NCI-H1694 (cell line): ENCODE results near the gene CES2.

Source experiments
- DNase-seq: peaks from one replicate; lab custom pipeline; 2025; lab: John Stamatoyannopoulos, UW

Gene CES2

DNA sequence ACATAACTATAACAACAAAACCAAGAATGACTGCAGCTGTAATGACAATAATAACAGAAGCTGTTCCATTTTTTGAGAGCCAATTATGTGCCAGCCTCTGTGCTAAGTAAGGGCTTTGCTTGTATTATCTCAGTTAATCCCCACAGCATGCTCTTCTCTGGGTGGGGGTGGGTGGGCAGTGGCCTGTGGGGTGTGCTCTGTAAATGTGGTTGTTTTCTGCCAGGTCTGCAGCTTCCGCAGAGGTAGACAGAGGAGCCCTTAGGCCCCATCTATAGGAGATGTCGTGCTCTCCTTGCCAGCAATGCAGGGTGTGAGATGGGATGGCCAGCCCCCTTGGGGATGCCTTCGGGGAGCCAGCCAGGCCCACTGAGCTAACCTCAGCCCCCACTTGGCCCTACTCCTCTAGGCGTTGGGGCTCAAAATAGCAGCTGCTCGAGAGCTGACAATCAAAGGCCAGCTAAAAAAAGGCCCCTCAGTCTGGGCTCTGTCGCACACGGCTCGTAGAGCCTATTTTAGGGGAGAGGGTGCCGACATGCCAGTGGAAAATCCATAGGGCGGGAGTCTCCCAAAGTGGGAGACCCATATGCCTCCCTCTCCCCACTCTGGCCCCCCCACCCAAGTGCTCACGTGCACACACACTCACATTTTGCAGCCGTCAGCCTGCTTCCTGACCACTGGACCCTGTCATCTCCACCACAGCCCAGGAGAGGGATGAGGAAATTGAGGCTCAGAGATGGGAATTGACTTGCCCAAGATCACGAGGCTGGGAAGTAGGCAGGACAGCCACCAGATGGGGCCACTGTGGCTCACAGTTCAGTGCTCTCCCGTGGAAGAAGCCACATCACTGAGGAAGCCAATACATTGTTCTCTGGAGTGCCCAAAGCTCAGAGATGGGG, 32.4 kb upstream of the CES2 start:
- DNase-seq = no peak

DNA sequence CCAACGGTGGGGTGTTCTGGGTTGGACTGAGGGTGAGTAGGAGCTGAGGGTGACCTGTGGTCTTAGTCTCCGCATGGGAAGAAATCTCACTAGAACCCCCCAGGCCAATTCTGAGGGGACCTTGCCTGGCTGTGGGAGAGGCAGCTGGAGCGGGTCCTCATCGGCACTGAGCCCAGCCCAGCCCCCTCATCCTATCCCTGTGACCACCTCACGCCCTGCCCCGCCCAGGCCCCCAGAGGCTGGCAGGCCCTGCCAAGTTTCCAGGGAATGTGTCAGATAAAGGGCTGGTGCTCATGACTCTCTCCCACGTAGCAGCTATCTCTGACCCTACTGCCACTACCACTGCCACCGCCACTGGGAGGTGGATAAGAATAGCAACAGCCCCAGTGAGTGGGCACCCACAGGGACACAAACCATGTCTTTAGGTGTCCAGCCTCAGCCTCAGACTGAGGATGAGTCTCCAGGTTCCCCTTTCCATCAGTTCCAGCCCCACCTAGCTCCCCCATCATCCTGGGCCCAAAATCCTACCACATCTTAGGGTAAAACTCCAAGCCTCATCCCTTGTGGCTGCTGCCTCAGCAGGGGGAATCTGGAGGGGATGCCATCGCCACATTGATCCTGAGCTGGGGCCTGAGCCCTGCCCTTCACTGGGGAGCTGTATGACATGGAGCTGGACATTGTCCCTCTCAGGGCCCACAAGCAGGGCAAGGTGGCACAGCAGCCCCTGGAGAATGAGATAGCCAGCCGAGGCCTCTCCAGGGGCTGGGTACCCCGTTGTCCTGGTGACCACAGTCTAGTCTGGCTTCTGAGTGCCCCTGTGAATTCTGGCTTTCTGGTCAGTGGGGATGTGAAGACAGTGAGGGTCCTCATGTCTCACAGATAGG, 31.5 kb upstream of the CES2 start:
- DNase-seq = no peak

DNA sequence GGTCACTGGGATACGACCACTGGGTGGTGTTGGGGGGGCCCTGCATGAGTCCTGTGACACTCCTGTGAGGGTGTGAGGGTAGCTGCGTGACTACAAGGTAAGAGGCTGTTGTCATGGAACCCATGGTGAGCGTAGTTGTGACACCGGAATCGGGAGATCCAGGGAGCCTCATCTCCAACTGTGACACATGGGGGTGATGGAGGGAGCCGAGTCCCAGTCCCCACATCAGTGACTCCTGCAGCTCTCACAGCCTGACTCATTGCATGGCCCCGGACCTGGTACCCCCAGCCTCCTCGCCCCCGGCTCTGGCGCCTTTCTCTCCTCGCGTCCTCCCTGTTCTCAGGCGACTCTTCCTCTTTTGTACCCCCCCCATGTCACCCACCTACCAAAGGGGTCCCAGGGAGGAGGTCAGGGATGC, 30.9 kb upstream of the CES2 start:
- no peak for DNase-seq

DNA sequence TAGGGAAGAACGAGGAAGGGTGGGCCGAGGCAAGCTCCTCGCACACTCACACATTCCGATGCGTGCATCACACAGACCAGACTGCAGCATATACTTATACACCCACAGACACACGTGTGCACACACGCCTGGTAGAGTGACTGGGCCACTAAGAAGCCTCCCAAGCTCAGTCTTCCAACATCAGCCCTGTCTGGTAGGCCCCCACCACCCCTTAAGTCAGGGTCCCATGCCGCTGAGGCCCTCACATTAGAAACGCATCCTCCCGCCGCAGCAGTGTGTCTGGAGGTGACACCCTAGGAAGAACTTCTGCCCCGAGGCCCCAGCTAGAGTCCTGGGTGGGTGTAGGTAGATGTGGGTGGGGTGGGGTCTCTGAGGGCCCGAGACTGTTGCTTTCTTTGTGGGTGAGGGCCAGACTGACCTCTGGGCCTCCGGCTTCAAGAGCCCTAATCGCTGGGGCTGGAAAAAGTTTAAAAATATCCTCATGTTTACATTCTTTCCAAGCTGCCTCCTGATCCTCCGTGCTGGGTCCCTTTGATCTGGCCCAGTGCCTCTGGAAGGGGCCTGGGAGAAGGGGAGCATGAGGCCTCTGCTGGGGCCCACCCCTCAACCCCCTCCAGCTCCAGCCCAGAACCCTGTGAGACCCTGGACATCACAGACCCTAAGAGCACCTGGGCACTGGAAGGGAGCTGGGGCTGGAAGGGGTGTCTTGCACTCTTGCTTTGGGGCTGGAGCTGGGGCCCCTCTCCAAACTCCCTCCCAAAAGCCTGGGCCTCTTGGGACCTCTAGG, 30.3 kb upstream of the CES2 start:
- DNase-seq = no peak

DNA sequence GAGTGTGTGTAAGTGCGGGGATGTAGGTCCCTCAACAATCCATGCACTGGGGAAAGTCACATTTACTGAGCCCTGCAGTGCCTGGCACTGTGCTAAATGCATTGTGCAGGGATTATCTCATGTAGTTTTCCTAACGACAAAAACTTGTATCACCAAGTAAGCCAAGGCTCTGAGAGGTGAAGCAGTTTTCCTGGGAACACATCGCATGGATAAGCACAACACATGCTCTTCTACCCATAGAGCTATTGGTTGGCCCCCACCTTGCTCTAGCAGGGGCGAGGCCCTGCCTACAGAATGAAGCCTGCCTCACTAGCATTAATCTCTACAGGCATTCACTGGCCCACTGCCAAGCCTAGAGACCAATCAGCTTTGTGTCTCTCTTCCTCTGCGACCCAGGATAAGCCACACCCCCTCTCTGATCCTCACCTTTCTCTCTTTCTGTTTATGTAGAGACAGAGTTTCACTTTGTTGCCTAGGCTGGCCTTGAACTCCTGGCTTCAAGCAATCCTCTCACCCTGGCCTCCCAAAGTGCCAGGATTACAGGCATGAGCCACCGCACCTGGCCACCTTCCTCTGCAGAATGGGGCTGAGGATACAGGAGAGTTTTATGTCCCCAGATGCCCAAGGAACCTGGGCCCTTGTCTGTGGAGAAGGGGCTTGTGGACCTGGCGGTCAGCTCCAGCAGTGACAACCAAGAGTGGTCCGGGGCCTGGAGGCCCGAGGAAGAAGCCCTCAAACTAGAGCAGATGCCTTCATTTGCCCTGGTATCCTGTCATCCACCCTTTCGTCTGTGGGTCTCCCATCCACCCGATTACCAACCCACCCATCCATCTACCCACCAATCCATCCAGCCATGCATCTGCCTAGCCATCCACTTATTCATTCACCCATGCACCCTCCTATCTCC, 29.4 kb upstream of the CES2 start:
- no peak for DNase-seq

DNA sequence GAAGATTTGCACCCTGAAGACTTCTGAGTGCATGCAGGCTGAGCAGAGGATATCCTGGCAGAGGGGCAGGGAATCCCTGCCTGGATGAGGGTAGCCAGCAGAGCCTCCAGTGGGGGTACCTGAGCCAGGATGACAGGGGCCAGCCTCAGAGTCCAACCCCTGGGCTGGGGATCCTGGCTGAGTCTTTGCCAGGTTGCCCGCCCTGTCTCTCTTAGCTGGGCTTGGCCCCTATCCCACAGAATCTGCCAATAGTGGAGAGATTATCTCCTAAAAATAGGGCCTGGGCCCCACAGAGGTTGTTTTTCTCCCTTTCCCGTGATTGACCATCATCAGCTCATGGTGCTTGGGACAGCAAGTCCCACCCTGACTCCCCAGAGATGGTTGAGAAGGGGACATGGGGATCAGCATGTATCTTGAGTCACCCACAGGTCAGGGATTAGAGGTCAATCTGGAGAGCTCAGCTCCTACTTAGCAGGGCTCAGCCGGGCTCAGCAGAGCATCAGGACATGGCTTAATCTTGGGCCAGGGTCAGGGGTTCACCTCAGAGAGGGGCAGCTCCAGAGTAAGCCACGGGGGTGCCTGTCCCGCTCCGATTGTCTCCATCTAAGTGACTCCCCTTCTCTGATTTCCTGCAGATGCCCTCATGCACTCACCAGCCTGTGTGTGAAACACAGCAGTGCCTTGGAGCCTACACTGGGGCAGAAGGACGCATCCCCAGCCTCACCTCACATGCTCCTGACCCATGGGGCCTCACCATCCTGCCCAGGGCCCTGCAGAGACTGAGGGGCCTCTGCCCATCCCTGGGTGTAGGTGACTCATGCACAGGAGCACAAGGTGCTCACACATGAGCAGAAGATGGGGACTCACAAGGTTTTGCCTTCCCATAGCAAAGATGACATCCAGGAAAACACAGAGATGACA, 28.1 kb upstream of the CES2 start:
- no peak for DNase-seq

DNA sequence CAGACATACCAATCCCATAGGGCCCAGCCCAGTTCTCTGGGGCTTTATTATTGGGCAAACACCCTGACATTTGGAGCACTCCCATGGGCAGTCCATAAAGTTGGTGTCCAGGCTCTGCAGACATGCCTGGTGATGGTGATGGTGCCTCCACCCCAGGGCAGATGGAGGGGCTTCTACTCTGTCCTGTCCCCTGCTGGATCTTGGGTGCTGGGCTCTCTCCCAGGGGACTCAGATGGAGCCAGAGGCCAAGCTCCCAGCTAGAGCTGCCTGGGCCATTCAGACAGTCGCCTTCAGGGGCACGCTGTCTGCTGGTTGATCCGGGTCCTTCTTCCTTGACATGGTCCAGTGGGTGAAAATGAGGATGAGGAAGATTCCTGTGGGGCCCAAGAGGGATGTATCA, 27.2 kb upstream of the CES2 start:
- no peak for DNase-seq

DNA sequence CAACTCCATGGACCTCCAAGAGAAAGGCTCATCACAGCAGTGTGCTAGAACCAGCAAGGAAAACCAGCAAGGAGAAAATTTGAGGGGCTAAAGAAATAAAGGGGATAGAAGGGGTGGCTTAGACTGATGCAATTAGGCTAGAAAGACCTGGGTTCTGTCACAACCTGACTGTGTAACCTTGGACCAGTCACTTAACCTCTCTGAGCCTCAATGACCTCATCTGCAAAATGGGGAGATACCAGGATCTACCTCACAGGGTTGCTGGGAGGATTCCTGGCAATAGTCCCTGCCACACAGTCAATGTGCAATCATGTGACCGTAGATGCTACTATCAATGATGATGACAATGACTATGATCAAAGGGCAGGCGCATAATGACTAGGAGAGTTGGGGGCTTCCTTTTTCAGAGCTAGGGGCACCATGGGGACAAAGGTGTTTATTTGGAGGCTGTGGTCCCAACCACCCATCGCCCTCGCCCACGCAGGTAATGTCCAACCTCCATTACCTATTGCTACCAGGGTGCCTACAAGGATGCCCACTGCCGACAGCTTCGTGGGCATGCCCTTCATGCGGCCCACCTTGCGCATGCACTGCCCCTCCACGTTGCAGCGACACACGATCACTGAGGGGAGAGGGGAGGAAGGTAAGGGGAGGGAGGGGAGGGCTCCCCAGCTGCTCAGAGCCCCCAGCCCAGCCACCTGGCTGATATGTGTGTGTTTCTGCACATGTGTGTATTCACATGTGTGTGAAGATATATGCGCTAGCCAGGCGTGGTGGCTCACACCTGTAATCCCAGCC, 26.4 kb upstream of the CES2 start:
- DNase-seq = no peak

DNA sequence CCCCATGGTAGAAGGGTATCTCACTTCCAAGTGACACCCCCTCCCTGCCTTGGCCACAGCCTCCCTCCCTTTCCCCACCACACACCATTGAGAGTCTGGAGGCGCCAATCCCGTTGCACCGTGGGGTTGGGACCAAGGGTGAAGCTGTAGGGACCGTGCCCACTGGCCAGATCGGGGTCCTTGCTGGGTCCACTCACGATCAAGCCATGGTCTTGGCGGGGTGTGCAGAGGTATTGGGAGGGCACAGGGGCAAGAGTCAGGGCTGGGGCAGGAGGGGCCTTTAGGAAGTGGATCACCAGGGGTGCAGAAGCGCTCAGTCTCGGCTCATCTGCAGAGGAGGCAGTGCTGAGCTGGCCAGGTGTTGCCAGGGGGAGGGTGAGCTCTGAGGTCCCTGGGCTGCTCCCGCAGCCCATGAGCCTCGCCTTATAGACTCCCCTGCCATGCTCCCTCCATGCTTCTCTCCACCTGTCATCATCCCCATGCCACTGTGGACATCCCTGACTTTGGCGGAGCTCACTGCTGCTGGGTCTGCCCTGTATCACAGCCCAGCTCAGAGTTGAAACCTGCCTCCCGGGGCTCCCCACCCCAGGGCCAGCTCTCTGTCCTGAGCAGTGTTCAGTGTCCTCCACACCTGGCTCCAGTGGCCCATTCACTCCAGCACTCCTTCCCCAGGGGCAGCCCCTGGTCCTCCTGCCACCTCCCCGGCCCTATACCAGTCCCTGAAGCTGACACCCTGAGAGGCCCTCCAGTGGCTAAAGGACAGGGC, 25.0 kb upstream of the CES2 start:
- DNase-seq = no peak

DNA sequence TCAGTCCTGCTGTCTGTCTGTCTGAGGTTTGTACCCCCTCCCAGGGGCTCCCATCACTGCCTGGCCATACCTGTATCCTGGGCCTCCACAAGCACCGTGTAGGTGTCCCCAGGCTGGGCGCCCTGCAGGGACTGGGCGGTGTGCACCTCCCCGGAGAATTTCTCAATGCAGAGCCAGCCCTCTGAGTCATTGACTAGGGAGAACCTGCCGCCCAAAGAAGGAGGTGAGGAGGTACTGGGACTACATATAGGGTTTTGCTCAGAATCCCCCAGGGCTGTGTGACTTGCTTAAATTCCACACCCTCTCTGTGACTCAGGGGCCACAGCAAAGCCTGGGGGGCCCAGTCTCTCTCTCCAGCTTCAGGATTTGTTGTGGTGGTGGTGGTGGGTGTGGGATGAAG, 24.2 kb upstream of the CES2 start:
- DNase-seq = no peak

DNA sequence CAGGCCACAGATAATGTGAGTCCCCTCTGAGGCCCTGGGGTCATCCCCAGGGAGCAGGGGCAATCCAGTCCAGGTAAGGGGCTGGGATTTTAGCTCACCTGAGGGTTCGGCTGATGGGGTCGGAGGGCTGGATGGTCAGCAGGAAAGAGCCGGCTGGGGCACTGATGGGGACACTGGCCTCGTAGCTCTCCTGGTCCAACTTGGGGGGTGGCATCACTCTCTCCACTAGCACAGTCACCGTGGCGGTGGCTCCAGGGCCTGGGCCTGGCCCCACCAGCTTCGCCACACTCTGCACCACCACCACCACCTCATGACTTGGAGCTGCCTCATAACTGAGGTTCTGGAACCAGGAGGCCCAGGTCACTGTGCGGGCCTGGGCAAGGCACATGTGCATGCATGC, 23.5 kb upstream of the CES2 start:
- no peak for DNase-seq

DNA sequence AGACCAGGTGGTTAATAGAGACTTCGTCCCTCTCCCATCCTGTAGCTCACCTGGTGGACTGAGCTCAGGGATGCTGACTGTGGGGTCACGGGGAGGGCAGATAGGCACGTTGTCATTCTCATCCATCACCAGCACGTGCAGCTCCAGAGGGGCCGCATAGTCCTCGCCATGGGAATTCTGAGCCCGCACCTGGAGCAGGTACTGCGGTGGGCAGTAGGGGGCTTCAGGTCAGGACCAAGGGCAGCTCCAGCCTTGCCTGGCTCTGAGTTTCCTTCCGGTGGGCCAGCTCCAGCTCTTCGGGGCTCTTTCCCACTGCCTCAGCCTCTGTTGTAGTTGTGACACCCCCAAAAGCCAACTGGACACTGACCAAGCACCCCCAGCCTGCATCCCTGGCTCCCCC, 22.2 kb upstream of the CES2 start:
- DNase-seq = no peak

DNA sequence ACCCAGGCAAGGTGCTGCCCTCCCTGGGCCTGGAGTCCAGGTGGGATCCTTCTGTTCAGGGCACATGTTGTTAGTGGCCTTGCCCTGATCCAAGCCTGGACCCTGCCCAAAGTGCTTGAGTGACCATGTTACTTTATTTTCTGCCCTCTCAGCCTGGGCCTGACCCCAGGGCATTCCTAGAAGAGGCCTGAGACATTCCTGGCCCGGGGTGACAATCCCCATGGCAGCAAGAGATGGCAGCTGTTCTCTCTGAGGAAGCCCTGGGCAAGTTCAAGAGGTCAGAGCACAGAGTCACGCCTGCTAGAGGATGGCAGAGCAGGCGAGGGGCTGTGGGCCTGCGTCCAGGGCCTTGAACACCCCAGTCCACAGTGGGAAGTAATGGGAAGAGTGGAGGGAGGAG, 21.6 kb upstream of the CES2 start:
- DNase-seq = no peak

DNA sequence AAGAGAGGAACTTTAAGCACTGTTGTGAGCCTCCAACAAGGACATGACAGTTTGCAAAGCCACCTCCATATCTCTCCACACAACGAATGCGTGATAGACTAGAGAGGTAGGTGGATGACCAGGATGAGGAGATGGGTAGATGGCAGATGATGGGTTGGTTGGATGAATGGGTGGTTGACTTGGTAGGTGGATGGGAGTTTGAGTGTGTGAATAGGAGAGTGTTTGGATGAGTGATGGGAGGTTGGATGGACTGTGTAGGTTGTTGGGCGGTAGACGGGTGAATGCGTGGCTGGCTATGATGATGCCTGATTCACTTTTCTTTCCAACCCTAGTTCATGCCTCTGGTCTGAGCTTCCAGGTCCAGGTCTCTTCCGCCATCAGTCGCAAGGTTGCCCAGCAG, 20.8 kb upstream of the CES2 start:
- no peak for DNase-seq

DNA sequence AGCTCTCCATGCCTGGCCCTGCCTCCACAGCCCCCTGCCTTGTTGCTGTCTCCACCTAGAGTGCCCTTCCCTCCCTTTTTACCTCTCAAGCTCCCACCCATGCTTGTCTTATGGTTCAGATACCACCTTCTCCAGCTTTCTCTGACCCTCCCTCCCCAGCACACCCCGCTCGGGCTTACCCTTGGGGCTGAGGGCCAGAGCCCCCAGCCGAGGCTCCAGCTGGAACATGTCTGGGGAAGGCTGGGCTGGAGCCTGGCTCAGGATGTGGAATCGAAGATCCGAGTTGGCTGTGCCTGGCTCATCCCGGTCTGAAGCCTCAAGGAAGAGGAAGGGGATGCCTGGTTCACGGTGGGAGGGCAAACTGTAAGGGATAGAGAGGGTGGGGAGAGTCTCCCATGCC, 20.3 kb upstream of the CES2 start:
- no peak for DNase-seq

DNA sequence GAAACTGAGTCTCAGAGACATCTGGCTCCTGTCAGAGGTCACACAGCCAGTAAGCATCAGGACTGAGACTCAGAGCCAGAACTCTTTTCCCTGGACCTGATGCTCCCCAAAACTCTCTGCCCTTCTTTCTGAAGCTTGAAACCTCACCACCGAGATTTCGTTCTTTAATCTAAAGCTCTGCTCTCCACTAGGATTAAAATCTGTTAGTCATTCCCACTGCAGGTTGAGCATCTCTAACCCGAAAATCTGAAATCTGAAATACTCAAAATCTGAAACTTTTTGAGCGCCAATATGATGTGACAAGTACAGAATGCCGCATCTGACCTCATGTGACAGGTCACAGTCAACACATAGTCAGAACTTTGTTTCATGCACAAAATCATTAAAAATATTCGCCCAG, 18.8 kb upstream of the CES2 start:
- DNase-seq = no peak

DNA sequence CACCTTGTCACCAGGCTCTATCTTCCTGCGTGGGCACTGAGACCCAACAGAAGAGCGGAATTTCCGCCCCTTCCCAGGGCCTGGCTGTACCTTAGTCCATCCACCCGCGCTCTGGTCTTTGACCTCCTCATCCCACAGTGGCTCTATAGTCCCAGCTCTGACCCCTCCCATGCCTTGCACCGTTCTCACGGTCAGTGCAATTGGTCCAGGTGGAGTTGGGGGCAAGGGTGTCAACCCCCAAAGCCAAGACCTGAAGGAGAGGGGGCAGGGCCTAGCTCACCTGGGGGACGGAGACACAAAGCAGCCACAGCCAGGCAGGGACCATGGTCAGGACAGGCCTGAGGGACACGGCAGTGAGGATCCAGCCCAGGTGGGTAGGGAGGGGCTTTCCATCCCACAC, 17.6 kb upstream of the CES2 start:
- no peak for DNase-seq

DNA sequence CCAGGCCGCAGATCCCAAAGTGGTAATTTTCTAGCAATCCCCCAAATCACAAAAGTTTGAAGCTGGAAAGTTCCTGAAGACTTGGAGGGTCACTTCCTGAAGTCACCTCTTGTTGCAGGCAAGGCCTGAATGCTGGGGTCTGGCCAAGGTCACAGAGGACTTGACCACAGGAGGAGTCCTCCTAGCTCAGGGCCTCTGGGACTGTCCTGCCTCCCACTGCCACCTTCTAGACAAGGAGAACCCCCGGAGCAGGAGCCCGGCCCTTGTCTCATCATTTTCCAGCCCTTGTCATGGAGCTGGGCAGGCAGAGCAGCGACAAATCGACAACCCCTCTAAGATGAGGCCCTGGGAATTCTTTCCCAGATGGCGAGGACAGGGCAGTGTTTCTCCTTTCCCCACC, 17.0 kb upstream of the CES2 start:
- no peak for DNase-seq
